HepG2 (cell line): Measurements from ENCODE around the gene SSBP1. TPM values are rescaled to one million over a fixed set of nuclear protein-coding genes. Genes with fewer than 3 reads are reported as not detected.

Source experiments
- ATAC-seq: fragments of 200-7000 bp; cut with Tn5 transposase; 3 replicates; pipeline ENCODE4 v1.9.1; 2020; ENCODE audit warnings: mild to moderate bottlenecking, moderate library complexity
- BruUV-seq: library from RNA; stranded (reverse); fragments of 400-500 nt; replicated peaks from 2 replicates; lab custom pipeline; 2021; lab: Mats Ljungman, UMichigan
- CTCF ChIA-PET: fragments of 300-600 bp; formaldehyde crosslinking; extraction: SDS; loops from one replicate; lab custom pipeline; 2021; ENCODE audit warnings: low total read pairs, inconsistent platforms, low intra/inter-chr PET ratio; lab: Yijun Ruan, JAX
- POLR2A ChIA-PET: fragments of 350-600 bp; sonication (Branson Sonifier 250); formaldehyde crosslinking; loops from one replicate; lab custom pipeline; 2020; ENCODE audit warnings: antibody characterized with exemption, inconsistent platforms; lab: Yijun Ruan, JAX
- DNase-seq: peaks from one replicate; pipeline ENCODE4 v3.0.0-alpha.2; 2015; ENCODE audit warnings: low spot score
- FAIRE-seq: peaks from 3 replicates; lab custom pipeline; 2011; peaks lifted over from hg19 to GRCh38; lab: Jason Lieb, UNC
- H2AFZ ChIP-seq: one replicate; pipeline ENCODE4 v1.6.1; 2011; ENCODE audit warnings: low read length, inconsistent platforms
- H3K27ac ChIP-seq: fragments of 300-600 bp; 3 replicates; pipeline ENCODE4 v1.8.0; 2011; ENCODE audit warnings: mixed run types, mild to moderate bottlenecking, mixed read lengths, low read length, inconsistent platforms; ENCODE audit not compliant: insufficient read depth; ENCODE audit errors: extremely low read length
- H3K27me3 ChIP-seq, 2 experiments: fragments of 200-600 bp in 1 of 2; 2 replicates in 1 of 2; 3 replicates in 1 of 2; pipeline versions ENCODE4 v1.6.0 to v1.8.0; 2011; ENCODE audit warnings: low read length in 2 of 2, mild to moderate bottlenecking in 2 of 2, moderate library complexity in 2 of 2, inconsistent platforms in 1 of 2; ENCODE audit not compliant: insufficient read depth in 2 of 2, control insufficient read depth in 1 of 2
- H3K36me3 ChIP-seq, 2 experiments: fragments of 200-600 bp in 1 of 2; replicated peaks in 1 of 2; 2 replicates in 1 of 2; 3 replicates in 1 of 2; pipeline versions ENCODE4 v1.5.1 to v1.8.0; 2011; ENCODE audit warnings: low read length in 2 of 2, inconsistent platforms in 1 of 2; ENCODE audit not compliant: insufficient read depth in 2 of 2, control insufficient read depth in 1 of 2
- H3K4me1 ChIP-seq: 2 replicates; pipeline ENCODE4 v1.5.1; 2012; ENCODE audit warnings: low read length, inconsistent platforms; ENCODE audit not compliant: insufficient read depth
- H3K4me2 ChIP-seq: 2 replicates; pipeline ENCODE4 v1.6.0; 2011; ENCODE audit warnings: low read depth, low read length, inconsistent platforms
- H3K4me3 ChIP-seq, 3 experiments: fragments of 200-600 bp in 1 of 3; sonication (generic), shearing (Covaris generic) in 1 of 3; replicated peaks in 1 of 3; 2 replicates each; pipeline ENCODE4 v1.5.1; 2011 to 2016; ENCODE audit warnings: low read length in 3 of 3, inconsistent platforms in 2 of 3, low read depth in 2 of 3, mild to moderate bottlenecking in 2 of 3, control low read depth in 1 of 3, mixed read lengths in 1 of 3; ENCODE audit not compliant: insufficient read depth in 1 of 3
- H3K79me2 ChIP-seq: one replicate; pipeline ENCODE4 v1.6.1; 2011; ENCODE audit warnings: low read length, inconsistent platforms; ENCODE audit not compliant: insufficient read depth
- H3K9ac ChIP-seq: 2 replicates; pipeline ENCODE4 v1.6.0; 2011; ENCODE audit warnings: mild to moderate bottlenecking, low read depth, low read length, inconsistent platforms; ENCODE audit not compliant: insufficient read depth
- H3K9me3 ChIP-seq: 2 replicates; pipeline ENCODE4 v1.5.1; 2012; ENCODE audit warnings: mild to moderate bottlenecking, low read length
- H4K20me1 ChIP-seq: 2 replicates; pipeline ENCODE4 v1.6.0; 2011; ENCODE audit warnings: inconsistent platforms, mild to moderate bottlenecking, low read length, moderate library complexity; ENCODE audit not compliant: insufficient read depth
- CBX1 ChIP-seq: IDR thresholded peaks from one replicate; pipeline ENCODE4 v1.6.1; 2016; ENCODE audit warnings: antibody characterized with exemption, low read depth
- CREM ChIP-seq, 2 experiments: sonication (generic) in 1 of 2; formaldehyde crosslinking in 1 of 2; IDR thresholded peaks; 2 replicates each; pipeline versions ENCODE4 v1.4.0 to v1.6.1; 2016 to 2020; ENCODE audit warnings: antibody characterized with exemption in 1 of 2, mild to moderate bottlenecking in 1 of 2, missing genetic modification reagents in 1 of 2
- HDAC2 ChIP-seq: sonication (generic); formaldehyde crosslinking; IDR thresholded peaks from 2 replicates; pipeline ENCODE4 v1.4.0; 2020; ENCODE audit warnings: missing genetic modification reagents
- HNRNPLL ChIP-seq: fragments of 200-400 bp; formaldehyde crosslinking; IDR thresholded peaks from 2 replicates; pipeline ENCODE4 v1.6.1; 2017; ENCODE audit warnings: mild to moderate bottlenecking, low read depth, low read length; ENCODE audit not compliant: poor library complexity, severe bottlenecking
- IKZF4 ChIP-seq: sonication (generic); formaldehyde crosslinking; IDR thresholded peaks from 2 replicates; pipeline ENCODE4 v1.5.1; 2020; ENCODE audit warnings: borderline replicate concordance, mild to moderate bottlenecking, low read depth, missing genetic modification reagents; ENCODE audit errors: not compliant biosample characterization
- KLF6 ChIP-seq: IDR thresholded peaks from 2 replicates; pipeline ENCODE4 v1.8.0; 2016; ENCODE audit warnings: missing biosample characterization, missing genetic modification reagents
- POLR2AphosphoS2 ChIP-seq: IDR thresholded peaks from 2 replicates; pipeline ENCODE4 v1.6.1; 2011; ENCODE audit warnings: low read depth, low read length, improper control_type of control experiment
- SPEN ChIP-seq: sonication (generic); formaldehyde crosslinking; IDR thresholded peaks from 2 replicates; pipeline ENCODE4 v1.5.1; 2020; ENCODE audit warnings: low read depth, mild to moderate bottlenecking, missing genetic modification reagents
- ZBTB21 ChIP-seq: sonication (generic); formaldehyde crosslinking; IDR thresholded peaks from 2 replicates; pipeline ENCODE4 v1.4.0; 2020; ENCODE audit warnings: missing genetic modification reagents
- ZNF225 ChIP-seq: sonication (generic); formaldehyde crosslinking; IDR thresholded peaks from 2 replicates; pipeline ENCODE4 v1.4.0; 2020; ENCODE audit warnings: mild to moderate bottlenecking, missing genetic modification reagents
- ZNF274 ChIP-seq: sonication (generic); formaldehyde crosslinking; IDR thresholded peaks from 2 replicates; pipeline ENCODE4 v1.5.1; 2020; ENCODE audit warnings: mild to moderate bottlenecking, missing genetic modification reagents
- ZNF484 ChIP-seq: sonication (generic); formaldehyde crosslinking; IDR thresholded peaks from 2 replicates; pipeline ENCODE4 v1.5.1; 2020; ENCODE audit warnings: mild to moderate bottlenecking, low read depth, missing genetic modification reagents, borderline replicate concordance
- ZNF598 ChIP-seq: sonication (generic); formaldehyde crosslinking; IDR thresholded peaks from 2 replicates; pipeline ENCODE4 v1.5.1; 2020; ENCODE audit warnings: mild to moderate bottlenecking, missing genetic modification reagents, borderline replicate concordance
- ZNF883 ChIP-seq: sonication (generic); formaldehyde crosslinking; IDR thresholded peaks from 2 replicates; pipeline ENCODE4 v1.5.1; 2020; ENCODE audit warnings: mild to moderate bottlenecking, missing genetic modification reagents; ENCODE audit errors: not compliant biosample characterization
- WGBS: methylation state at CpG from one replicate; pipeline ENCODE4 v1.1.6; 2017; ENCODE audit warnings: low lambda C conversion rate; 5-methylcytosine and 5-hydroxymethylcytosine counted together
- in situ Hi-C: cut with HindIII; loops from 2 replicates; pipeline ENCODE4 v1.10.0; 2017; ENCODE audit warnings: low pct_unique_long_range_greater_than_20kb; ENCODE audit not compliant: extremely low pct_ligation_motif_present
- intact Hi-C: fragments of 100-400 bp; cut with micrococcal nuclease; formaldehyde crosslinking; loops from one replicate; pipeline ENCODE4 v1.10.0; 2022; ENCODE audit not compliant: unreplicated experiment
- polyA plus RNA-seq, 8 experiments: library from polyadenylated mRNA; depleted of rRNA in 3 of 8; stranded (reverse) in 7 of 8; unstranded in 1 of 8; fragments of >200 nt; fragmentation: Illumina TruSeq in 4 of 8; extraction: Trizol in 4 of 8; gene quantifications; 2 replicates each; pipeline versions ENCODE4 v1.2.1 to v1.2.3, GENCODE V29; 2011 to 2016; ENCODE audit warnings: low read depth in 4 of 8, missing spikeins in 1 of 8, mixed read lengths in 1 of 8; ENCODE audit not compliant: insufficient read depth in 1 of 8
- total RNA-seq, 5 experiments: library from RNA; depleted of rRNA; stranded (reverse); fragments of >200 nt; fragmentation: Illumina TruSeq; extraction: Trizol; gene quantifications; 2 replicates each; pipeline ENCODE4 v1.2.3, GENCODE V29; 2016; ENCODE audit warnings: low read depth in 1 of 5
- TF ChIP-seq, protein P1 (sequence below): sonication (generic); formaldehyde crosslinking; IDR thresholded peaks from 2 replicates; pipeline ENCODE4 v1.5.0; 2020; ENCODE audit warnings: mild to moderate bottlenecking, missing genetic modification reagents, borderline replicate concordance
- TF ChIP-seq, protein P2 (sequence below): sonication (generic); formaldehyde crosslinking; IDR thresholded peaks from 2 replicates; pipeline ENCODE4 v1.4.0; 2020; ENCODE audit warnings: mild to moderate bottlenecking, missing genetic modification reagents

The SSBP1 gene
- total and polyA plus RNA-seq, 2 of the 13 experiments (the other 11 are each of a cell fraction or from before 2014, with no cell fraction given): 64.4 to 254 TPM

DNA sequence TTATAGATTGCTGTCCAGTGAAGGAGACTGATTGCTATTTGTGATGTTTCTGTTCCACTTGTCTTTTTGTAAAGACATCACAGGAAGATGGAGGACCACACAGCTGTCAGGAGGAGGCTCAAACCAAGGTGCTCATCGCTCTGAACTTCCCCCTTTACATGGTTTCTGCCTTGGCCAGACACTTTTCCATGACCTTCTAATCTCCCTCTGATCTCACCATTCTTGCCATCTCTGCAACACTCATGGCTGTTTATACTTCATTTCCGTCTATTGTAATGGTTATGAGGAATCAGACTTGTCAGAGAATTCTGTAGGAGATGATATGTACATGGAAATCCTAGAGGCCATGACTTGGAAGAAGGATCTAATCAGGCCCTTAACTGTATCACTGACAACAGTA lies 50.1 kb downstream of the SSBP1 start:
- ATAC-seq: no peak
- intact Hi-C loops: no loop called here
- TF ChIP-seq, protein P1, sequence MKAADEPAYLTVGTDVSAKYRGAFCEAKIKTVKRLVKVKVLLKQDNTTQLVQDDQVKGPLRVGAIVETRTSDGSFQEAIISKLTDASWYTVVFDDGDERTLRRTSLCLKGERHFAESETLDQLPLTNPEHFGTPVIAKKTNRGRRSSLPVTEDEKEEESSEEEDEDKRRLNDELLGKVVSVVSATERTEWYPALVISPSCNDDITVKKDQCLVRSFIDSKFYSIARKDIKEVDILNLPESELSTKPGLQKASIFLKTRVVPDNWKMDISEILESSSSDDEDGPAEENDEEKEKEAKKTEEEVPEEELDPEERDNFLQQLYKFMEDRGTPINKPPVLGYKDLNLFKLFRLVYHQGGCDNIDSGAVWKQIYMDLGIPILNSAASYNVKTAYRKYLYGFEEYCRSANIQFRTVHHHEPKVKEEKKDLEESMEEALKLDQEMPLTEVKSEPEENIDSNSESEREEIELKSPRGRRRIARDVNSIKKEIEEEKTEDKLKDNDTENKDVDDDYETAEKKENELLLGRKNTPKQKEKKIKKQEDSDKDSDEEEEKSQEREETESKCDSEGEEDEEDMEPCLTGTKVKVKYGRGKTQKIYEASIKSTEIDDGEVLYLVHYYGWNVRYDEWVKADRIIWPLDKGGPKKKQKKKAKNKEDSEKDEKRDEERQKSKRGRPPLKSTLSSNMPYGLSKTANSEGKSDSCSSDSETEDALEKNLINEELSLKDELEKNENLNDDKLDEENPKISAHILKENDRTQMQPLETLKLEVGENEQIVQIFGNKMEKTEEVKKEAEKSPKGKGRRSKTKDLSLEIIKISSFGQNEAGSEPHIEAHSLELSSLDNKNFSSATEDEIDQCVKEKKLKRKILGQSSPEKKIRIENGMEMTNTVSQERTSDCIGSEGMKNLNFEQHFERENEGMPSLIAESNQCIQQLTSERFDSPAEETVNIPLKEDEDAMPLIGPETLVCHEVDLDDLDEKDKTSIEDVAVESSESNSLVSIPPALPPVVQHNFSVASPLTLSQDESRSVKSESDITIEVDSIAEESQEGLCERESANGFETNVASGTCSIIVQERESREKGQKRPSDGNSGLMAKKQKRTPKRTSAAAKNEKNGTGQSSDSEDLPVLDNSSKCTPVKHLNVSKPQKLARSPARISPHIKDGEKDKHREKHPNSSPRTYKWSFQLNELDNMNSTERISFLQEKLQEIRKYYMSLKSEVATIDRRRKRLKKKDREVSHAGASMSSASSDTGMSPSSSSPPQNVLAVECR (CRISPR knock-in tag): no peak
- TF ChIP-seq SPEN (CRISPR knock-in tag) (no peak), ZNF484 (no peak), HNRNPLL (no peak), ZBTB21 (CRISPR knock-in tag) (no peak), POLR2AphosphoS2 (no peak), CREM (IDR thresholded peaks at IDR 0.05) (no peak), CREM (CRISPR knock-in tag; IDR thresholded peaks at IDR 0.05) (no peak), ZNF225 (CRISPR knock-in tag) (no peak), HDAC2 (CRISPR knock-in tag) (no peak), IKZF4 (CRISPR knock-in tag) (no peak), KLF6 (CRISPR knock-in tag) (no peak), ZNF274 (CRISPR knock-in tag) (no peak), CBX1 (no peak), ZNF598 (CRISPR knock-in tag) (no peak), ZNF883 (CRISPR knock-in tag) (no peak)
- TF ChIP-seq, protein P2, sequence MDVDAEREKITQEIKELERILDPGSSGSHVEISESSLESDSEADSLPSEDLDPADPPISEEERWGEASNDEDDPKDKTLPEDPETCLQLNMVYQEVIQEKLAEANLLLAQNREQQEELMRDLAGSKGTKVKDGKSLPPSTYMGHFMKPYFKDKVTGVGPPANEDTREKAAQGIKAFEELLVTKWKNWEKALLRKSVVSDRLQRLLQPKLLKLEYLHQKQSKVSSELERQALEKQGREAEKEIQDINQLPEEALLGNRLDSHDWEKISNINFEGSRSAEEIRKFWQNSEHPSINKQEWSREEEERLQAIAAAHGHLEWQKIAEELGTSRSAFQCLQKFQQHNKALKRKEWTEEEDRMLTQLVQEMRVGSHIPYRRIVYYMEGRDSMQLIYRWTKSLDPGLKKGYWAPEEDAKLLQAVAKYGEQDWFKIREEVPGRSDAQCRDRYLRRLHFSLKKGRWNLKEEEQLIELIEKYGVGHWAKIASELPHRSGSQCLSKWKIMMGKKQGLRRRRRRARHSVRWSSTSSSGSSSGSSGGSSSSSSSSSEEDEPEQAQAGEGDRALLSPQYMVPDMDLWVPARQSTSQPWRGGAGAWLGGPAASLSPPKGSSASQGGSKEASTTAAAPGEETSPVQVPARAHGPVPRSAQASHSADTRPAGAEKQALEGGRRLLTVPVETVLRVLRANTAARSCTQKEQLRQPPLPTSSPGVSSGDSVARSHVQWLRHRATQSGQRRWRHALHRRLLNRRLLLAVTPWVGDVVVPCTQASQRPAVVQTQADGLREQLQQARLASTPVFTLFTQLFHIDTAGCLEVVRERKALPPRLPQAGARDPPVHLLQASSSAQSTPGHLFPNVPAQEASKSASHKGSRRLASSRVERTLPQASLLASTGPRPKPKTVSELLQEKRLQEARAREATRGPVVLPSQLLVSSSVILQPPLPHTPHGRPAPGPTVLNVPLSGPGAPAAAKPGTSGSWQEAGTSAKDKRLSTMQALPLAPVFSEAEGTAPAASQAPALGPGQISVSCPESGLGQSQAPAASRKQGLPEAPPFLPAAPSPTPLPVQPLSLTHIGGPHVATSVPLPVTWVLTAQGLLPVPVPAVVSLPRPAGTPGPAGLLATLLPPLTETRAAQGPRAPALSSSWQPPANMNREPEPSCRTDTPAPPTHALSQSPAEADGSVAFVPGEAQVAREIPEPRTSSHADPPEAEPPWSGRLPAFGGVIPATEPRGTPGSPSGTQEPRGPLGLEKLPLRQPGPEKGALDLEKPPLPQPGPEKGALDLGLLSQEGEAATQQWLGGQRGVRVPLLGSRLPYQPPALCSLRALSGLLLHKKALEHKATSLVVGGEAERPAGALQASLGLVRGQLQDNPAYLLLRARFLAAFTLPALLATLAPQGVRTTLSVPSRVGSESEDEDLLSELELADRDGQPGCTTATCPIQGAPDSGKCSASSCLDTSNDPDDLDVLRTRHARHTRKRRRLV (CRISPR knock-in tag): no peak

More for the DNA sequence above, 50.1 kb downstream of the SSBP1 start:
- no peak overlapping the region for H3K4me2 ChIP-seq
- DNase-seq (no peak), FAIRE-seq (no peak)
- H3K36me3 ChIP-seq: peaks cover 2 to 23% of the 10 kb centered on the region in 2 experiments; a peak in 3 of 5 replicates
- in situ Hi-C loops: no loop called here
- no peak overlapping the region for H2AFZ ChIP-seq
- BruUV-seq: no TSS peak
- no peaks in the 10 kb centered on the region for H3K9me3 ChIP-seq
- H3K4me1 ChIP-seq: no peaks in the 10 kb centered on the region
- no peak overlapping the region for H3K9ac ChIP-seq
- no peak overlapping the region for H3K27ac ChIP-seq
- H4K20me1 ChIP-seq: peaks cover 9% of the 10 kb centered on the region; the same call in 1 of the 2 replicates
- CTCF ChIA-PET: no interaction called here
- no peaks in the 10 kb centered on the region for H3K27me3 ChIP-seq
- POLR2A ChIA-PET: no interaction called here
- no peaks in the 10 kb centered on the region for H3K79me2 ChIP-seq
- H3K4me3 ChIP-seq: no peak overlapping the region
- 94% methylated on average over 2 of the region's 2 CpGs for WGBS
